HG03066 (cell line): Measurements from ENCODE around the gene CCT2.

ENCODE experiments used
- ATAC-seq: cut with Tn5 transposase; IDR thresholded peaks from one replicate; pipeline ENCODE4 v1.9.1; 2021; ENCODE audit warnings: low read depth; ENCODE audit not compliant: unreplicated experiment

The CCT2 gene

GRCh38 chr12:69585189-69586062 is at the start of gene CCT2:
CCT2 (plus strand) TSS chr12:69585459; CDS start chr12:69585522, 63 bp downstream.
- ATAC-seq, result peak; percentile 97

GRCh38 chr12:69540987-69541386 is 44.3 kb upstream of the CCT2 start:
- no peak for ATAC-seq

- no peak for ATAC-seq
These were observed 41.2 kb upstream of the CCT2 start for GRCh38 chr12:69544087-69544486.

GRCh38 chr12:69545081-69545480 is 40.2 kb upstream of the CCT2 start:
- no peak for ATAC-seq

- peak; percentile 71 for ATAC-seq
These were observed 38.4 kb upstream of the CCT2 start for GRCh38 chr12:69546693-69547438.

- no peak for ATAC-seq
These were observed 36.6 kb upstream of the CCT2 start for GRCh38 chr12:69548687-69549086.

GRCh38 chr12:69550569-69551350 is 34.5 kb upstream of the CCT2 start:
- no peak for ATAC-seq

GRCh38 chr12:69553628-69554248 is 31.5 kb upstream of the CCT2 start:
- ATAC-seq, result no peak

- no peak for ATAC-seq
These were observed 29.8 kb upstream of the CCT2 start for GRCh38 chr12:69555461-69555860.

GRCh38 chr12:69556383-69556782 is 28.9 kb upstream of the CCT2 start:
- no peak for ATAC-seq

- ATAC-seq, result no peak
These were observed 22.0 kb upstream of the CCT2 start for GRCh38 chr12:69563166-69563762.

GRCh38 chr12:69566603-69567002 is 18.7 kb upstream of the CCT2 start:
- no peak for ATAC-seq

- ATAC-seq, result no peak
These were observed 16.0 kb upstream of the CCT2 start for GRCh38 chr12:69569236-69569635.

GRCh38 chr12:69570000-69570516 is 15.2 kb upstream of the CCT2 start:
- no peak for ATAC-seq

GRCh38 chr12:69570545-69571399 is 14.5 kb upstream of the CCT2 start:
- peak; percentile 72 for ATAC-seq

- ATAC-seq, result no peak
These were observed 9.9 kb upstream of the CCT2 start for GRCh38 chr12:69575346-69575745.

GRCh38 chr12:69578283-69578682 is 7.0 kb upstream of the CCT2 start:
- ATAC-seq, result no peak

GRCh38 chr12:69579029-69579428 is 6.2 kb upstream of the CCT2 start:
- no peak for ATAC-seq

GRCh38 chr12:69580074-69580473 is 5.2 kb upstream of the CCT2 start:
- ATAC-seq, result no peak
